Measurements from ENCODE around the gene CNTN4.
"Not testable (repeated sequence)": the region's sequence is repeated elsewhere in the genome, so short reads cannot be mapped to it uniquely, and the experiment has no call there.

CNTN4 gene

DNA sequence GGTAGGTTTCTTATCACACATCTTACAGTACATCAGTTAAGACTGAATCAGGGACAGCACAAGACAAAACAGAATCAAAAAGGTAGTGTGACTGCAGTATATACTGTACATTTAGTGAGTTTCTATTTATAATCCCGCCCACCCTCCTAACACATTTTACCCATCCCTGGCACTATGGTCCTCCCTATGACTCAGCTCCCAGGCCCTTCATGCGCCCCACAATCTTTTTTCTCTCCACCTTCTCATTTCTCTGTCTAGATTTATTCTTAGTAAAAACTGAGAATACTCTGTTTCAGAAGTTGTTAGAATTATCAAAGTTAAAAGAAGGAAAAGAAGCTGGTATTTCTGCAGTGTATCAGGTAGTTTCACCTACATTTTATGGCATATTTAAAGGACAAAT, 427.3 kb downstream of the CNTN4 start:
- no peak for DNase-seq

DNA sequence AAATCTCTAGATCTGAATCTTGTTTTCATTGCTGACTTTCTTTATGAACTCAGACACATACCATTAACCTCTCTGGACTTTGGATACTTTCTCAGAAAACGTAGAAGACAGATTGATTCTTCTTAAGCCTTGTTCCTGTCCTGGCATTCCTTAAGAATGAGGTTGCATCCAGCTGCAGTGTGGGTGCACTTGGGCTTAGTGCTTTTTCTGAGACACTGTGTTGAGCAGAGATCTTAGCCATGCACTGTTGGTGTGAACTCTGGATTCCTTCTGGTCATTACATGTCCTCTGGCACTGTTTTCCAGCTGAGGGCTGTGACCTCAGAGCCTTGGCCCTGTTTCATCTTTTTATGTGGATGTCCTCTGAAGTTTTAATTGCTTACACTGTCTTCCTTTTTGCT, 428.3 kb downstream of the CNTN4 start:
- no peak for DNase-seq

DNA sequence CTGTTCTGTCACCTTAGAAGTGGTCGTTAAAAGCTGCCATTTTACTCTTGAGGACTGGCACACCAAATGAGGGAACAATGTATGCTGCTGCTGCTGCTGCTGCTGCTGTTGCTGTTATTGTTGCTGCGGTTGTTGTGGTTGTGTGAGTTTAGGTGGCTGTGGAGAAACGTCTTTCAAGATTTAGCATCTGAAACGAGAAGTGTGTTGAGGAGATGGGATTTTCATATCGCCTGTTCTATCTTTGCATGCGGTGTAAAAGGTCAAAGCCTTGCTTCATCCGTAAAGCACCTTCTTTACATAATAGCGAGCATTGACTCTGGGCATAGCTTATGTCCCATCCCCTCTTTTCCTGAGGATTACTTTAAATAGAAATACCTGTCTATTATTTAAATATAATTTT, 428.7 kb downstream of the CNTN4 start:
- not testable (repeated sequence) for DNase-seq

DNA sequence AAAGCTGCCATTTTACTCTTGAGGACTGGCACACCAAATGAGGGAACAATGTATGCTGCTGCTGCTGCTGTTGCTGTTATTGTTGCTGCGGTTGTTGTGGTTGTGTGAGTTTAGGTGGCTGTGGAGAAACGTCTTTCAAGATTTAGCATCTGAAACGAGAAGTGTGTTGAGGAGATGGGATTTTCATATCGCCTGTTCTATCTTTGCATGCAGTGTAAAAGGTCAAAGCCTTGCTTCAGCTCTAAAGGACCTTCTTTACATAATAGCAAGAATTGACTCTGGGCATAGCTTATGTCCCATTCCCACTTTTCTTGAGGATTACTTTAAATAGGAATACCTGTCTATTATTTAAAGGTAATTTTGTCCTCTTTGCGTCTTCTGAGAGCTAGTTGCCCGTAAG, 436.1 kb downstream of the CNTN4 start:
- DNase-seq, result not testable (repeated sequence)

DNA sequence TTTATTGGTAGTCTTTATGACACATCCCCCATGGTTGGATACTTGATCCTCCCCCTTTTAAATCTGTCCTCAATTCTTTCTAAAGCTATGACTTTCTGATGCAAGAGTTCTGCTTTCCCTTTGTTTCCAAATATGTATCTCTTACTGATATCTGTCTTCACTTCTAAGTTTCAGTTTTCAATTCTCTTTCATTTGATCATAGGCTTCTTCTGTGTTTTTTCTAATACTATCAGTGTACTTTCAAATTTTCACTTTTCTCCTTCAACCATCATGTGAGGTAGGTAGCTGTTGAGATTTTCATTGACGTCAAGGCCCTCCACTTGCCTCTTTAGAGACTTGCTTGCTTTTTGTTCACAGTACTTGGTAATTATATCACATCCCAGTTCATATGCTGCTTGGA, 436.5 kb downstream of the CNTN4 start:
- DNase-seq, result no peak

DNA sequence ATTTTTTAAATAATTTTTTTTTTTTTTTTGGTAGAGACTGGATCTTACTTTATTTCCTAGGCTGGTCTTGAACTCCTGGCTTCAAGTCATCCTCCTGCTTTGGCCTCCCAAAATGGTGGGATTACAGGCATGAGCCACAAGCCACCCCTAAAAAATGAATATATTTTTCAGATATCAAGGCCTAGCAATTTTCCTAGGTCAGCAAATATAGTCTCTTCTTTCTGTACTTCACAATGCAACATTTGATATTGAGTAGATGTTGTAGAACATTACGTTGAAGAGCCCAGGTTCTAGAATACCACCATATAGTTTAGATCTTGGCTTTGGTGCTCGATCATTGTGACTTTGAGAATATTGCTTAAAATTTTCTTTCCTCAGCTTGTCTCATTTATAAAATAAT, 437.9 kb downstream of the CNTN4 start:
- DNase-seq, result no peak

DNA sequence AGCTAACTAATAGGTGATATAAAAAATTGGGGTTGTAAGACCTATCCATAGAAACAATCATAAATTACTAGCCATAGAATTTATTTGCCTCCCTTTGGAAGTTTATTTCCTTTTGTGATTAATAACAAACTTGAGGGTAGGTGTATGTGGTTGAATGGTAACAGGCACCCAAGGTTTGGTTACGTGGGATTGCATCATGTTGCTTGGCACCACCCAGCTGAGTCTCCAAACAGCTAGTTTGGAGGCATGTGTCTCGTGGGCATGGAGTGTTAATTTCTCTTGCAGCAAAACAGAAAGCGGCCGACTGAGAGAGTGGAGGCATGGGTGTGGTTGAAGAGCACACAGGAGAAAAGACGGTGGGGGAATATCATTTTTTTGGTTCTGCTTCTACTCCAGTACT, 441.4 kb downstream of the CNTN4 start:
- no peak for DNase-seq

DNA sequence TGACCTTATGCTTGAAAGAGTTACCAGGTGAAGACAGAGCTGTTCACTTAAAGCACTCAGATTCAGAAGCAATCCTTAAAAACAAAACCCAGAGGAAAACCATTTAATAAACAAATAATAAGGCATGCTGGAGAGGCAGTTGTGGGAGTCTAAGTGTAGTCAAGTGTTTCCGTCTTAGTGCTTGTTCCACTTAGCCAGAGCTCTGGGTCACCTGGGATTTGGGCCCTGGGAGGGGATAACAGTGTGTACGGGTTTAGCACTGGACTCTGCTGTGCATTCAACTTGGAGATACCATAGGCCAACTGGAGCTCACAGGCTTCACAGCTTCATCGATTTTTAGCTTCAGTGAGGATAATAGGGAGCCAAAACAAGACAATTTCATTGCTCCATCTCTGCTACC, 444.6 kb downstream of the CNTN4 start:
- DNase-seq, result no peak

DNA sequence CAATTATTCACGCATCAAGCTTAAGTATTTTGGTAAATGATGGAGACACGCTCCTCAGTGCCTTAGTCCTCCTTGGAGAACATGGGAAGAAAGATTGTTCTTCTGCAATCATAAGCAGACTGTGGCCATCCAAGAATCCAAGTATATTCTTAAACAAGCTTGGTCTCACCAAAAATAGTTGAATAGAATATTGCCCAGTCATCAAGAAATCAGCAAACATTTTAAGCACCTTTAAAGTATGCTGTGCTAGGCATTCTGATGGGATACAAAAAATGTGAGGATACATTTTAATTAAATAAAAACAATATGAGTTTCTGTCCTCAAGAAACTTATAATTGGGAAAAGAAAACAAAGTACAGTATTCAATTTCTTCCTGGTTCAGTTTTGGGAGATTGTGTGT, 445.5 kb downstream of the CNTN4 start:
- DNase-seq, result no peak

DNA sequence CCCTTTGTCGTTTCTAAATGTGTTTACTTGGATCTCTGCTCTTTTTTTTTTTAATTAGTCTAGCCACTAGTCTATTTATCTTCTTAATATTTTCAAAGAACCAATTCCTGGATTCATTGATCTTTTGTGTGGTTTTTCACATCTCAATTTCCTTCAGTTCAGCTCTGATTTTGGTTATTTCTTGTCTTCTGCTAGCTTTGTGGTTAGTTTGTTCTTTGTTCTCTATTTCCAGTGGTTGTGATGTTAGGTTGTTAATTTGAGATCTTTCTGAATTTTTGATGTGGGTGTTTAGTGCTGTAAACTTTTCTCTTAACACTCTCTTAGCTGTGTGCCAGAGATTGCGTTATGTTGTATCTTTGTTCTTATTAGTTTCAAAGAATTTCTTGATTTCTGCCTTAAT, 446.1 kb downstream of the CNTN4 start:
- DNase-seq, result no peak

DNA sequence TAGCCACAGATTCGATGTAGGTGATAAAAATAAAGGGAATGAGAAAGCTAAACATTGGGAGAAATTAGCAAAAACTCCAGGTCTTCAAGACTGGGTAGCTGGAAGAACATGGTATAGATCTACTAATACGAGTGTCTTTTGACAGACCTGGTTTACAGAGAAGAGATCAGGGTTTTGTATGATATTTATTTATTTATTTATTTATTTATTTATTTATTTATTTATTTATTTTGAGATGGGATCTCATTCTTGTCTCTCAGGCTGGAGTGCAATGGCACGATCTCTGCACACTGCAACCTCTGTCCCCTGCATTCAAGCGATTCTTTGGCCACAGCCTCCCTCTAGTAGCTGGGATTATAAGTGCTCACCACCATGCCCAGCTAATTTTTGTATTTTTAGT, 448.4 kb downstream of the CNTN4 start:
- no peak for DNase-seq

DNA sequence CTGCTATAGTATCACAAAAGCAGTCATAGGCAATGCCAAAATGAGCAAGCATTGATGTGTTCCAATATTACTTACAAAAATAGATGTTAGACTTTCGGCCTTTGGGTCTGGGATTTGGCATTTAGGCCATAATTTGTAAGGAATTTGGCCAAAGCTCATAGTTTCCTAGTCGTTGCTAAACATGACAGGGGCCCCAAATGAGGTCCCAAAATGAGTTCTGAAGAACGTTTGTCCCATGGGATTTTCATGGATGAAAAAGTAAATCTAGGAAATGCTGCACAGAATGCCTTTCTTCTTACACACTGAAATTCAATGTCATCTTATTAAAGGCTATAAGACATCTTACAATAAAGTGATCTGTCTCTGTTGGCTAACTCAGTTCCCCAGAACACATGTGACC, 456.0 kb downstream of the CNTN4 start:
- no peak for DNase-seq

DNA sequence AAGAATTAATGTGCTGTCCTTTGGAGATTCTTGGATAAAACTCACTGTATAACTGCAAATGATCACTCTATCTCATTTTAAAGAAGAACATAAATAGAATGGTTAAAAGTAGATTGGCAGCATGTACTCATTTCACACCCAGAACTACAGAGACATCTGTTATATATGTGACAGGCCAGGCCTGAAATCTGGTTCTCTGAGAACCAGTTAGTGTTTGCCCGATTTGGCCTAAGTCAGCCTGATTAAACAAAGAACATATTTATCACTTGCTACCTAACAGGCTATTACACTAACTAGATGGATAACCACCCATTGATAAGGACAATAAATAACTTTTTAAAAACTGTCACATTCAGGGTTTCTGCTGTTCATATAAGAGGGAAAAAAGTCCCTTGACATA, 460.1 kb downstream of the CNTN4 start:
- DNase-seq, result no peak

DNA sequence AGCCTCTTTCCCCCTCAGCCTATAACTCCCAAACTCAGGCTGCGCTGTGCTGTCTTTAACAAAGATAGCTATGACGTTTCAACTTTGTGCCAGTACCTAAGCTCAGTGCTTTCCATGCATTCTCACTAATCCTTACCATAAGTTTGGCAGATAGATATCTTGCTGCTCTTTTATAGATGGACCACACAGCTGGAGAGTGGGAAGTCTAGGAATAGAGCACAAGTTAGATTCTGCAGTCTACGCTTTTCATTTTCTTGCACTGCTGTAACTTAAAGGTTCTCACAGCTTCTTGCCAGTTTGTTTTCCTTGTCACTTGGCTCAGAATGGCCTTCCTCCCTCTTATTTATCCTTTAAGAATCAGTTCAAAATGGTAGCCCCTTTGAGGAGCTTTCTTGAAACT, 468.8 kb downstream of the CNTN4 start:
- DNase-seq, result no peak

DNA sequence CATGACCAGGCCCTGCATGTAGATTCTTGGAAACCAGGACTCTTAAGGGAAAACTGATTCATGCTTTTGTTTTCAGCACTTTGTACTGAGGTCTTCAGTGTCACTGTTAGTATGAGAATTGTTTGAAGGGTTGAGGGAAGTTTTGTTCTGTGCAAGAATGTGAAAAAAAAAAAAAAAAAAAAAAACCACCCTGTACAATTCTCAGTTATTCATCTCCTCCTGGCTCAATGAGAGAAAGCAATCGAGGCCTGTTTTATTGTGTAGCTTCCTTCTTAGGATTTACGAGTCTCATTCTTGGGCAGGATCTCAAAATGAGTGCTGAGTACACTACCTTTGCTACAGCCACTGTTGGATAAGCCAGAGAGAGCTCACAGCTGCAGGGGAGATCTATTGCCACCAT, 469.5 kb downstream of the CNTN4 start:
- no peak for DNase-seq

DNA sequence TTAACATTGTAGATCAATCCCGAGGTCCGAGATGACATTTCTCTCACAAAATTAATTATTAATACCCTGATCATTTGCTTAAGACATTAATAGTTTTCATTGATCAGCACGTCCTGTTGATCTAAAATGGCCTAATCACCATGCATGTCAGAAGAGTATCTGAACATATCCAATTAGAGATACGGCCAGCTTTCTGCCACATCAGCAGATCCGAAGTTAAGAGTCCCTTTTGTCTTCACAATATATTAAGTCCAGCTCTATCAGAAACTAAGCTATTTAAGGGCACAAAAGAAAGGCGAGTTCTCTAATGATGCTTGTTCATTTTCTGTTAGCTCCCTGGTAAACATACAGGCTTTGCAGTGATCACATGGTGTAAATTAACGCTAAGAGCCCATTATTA, 470.3 kb downstream of the CNTN4 start:
- no peak for DNase-seq

DNA sequence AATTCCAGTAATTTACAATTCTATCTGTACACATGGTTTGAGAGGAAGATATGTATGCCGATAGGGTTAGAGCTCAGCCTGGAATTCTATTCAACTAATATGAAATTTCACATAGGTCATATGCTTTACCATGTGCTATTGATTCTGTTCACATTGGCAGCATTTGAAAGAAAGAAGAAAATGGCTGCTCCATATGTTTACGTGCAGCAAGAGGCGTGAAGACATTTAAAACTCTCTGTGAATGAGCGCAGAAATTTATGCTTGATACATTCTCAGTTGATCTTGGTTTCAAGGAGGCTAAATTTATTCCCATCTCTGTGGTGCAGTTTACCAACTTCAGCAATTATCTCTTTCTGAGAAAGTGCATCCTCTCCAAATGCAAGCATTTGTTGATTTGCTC, 478.9 kb downstream of the CNTN4 start:
- DNase-seq, result no peak

DNA sequence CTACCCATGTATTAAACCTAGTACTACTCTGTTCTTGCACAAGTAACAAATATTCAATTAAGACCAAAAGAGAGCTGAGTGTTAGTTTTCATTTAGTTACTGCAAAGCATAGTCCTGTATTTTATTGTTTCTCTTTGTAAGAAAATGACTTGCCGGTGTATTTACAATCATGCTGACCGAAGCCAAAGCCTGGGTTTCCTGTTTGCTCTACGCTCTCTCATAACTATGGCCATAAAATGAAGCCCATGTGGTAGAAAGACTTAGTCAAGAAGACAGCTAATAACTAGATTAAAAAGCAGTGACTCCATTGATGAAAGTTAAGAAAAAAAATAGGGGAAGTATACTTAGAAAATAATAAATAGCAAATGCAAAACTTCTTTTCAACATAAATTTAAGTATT, 479.9 kb downstream of the CNTN4 start:
- no peak for DNase-seq

DNA sequence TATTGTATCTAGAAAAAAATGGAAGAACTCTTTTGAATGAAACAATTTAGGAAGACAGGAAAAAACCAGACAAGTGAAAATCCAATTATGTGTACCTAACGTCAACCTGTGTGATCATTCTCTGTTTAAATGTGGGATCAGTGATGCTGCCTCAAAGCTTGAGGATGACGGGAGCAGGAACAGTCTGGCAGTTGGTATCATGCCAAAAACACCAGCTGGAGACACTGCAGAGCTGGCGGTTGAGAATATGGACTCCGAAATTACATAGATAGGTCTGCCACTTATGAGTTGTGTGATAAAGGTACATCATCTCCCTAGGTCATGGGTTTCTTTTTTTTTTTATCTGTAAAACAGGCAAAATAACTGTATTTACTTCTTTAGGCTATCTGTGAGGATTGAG, 480.5 kb downstream of the CNTN4 start:
- no peak for DNase-seq

DNA sequence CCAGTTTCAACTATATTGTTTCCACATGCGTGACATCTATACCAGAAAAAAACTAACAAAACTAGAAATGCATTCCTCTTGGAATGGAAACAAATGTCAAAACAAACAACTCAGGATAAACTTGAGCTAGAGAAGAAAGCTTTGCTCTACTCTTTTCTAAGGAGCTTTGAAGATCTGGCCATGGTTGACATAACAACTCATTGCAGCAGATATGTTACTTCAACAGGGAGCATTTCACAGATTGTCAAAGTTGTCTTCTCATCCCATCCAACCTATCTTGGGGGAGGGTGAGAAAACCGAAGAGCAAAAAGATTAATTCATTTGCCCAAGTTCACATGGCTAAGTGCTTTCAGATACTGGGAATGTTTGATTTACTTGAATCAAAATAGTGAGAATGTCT, 484.4 kb downstream of the CNTN4 start:
- DNase-seq, result no peak

DNA sequence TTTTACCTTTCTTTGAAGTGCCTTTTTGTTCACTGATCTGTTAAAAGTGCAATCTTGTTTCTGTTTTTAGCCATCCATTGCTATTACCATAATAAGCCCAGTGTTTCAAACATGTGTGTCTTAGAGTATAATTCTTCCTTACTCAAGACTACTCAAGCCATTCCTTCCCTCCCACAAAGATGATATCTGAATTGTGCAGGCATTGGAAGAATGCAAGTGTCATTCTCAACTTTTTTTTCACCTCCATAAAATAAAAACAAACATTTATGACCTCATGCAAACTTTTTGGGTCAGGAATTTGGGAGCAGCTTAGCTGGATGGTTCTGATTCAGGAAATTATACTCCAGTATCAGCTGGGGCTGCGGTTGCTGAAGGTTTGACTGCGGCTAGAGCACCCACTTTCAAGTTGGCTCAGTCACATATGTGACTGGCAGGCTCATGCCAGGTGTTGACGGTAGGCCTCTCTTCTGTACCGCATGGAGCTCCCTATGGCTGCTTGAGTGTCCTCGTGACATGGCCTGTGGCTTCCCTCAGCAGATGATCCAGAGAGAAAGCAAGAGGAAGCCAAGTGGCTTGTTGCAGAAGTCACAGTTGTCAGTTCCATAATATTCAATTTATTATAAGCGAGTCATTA, 490.8 kb downstream of the CNTN4 start:
- DNase-seq, result no peak

DNA sequence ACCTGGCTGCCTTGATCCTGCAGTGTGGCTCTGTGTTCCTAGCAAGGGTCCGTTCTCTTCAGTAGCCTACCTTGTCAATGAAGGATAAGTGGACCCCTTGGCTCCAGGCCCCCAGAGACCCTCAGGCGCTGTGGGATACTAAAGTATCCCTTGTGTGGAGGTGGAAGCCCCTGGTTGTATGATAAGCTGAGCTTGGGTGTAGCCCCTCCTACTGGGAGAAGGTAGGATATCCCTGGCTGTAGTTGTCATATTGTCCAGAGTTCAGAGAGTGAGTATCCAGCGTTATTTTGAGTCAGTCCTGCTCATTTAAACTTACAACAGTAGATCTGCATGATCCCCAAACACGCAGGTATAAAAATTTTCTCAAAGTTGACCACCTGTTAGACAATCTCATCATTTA, 496.8 kb downstream of the CNTN4 start:
- DNase-seq, result no peak

DNA sequence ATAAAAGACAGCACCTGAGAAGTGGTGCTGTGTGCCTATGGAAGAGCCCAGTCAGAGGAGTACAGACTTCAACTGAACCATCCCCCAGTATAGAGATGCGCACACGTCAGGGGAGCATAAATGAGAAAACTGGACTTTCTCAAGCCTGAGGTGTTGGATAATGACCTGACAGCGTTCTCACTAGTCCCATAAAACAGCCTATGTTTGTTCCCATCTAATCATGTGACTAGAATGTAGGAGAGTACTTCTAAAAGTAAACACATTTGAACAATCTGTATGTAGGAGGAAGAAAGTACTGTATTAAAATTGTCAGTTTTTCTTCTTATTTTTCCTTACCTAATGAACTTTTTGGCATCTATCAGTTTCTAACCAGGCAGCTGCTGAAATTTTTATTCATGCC, 498.9 kb downstream of the CNTN4 start:
- DNase-seq, result no peak

DNA sequence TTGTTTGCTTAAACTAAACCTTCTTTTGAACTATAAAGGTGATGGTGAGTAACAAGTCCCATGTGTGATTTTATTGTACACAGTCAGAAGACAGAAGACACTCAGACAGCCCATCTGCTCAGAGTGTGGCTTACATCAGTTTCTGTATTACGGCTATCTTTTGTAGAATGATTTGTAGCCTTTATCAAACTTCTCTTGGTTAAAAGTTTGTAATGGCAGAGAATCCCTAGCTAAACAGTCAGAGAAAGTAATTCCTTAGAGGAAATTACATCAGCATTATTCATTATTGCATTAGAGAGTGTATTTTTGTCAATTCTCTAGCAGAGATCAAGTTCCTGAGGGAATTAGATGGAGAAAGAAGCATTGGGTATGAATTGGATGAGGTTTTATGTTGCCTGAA, 500.8 kb downstream of the CNTN4 start:
- DNase-seq, result no peak

DNA sequence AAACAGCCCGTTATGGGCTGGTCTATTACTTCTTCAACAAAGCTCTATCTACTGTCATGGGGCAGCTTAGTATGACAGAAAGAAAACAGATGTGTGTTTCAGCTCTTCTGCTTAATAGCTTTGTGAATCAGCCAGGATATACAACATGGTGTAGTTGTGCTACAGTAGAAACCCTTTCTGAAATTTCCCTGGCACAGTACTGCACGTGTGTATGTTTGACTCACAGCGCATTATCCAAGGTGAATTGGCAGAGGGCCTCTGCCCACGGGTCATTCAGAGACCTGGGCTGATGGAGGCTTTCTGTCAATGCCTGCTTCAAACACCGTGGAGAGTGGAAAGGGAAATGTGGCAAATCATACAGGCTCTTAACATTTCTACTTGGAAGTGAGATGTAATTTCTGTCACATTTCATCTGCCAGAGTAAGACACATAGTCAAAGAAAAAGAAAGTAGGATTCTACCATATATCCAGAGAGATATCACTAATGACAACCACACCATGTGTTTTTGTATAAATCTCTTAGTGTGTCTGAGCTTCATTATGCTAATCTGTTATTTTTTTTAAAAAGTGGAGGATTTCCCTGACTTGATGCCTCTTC, 505.1 kb downstream of the CNTN4 start:
- no peak for DNase-seq
